ENCODE results near the gene RETREG3. TPM values are rescaled to one million over a fixed set of nuclear protein-coding genes. Genes with fewer than 3 reads are reported as not detected.

RETREG3 gene
- total and polyA plus RNA-seq, 2 of the 13 experiments (the other 11 are each of a cell fraction or from before 2014, with no cell fraction given): 47.0 to 55.8 TPM

- TF ChIP-seq, protein P1, sequence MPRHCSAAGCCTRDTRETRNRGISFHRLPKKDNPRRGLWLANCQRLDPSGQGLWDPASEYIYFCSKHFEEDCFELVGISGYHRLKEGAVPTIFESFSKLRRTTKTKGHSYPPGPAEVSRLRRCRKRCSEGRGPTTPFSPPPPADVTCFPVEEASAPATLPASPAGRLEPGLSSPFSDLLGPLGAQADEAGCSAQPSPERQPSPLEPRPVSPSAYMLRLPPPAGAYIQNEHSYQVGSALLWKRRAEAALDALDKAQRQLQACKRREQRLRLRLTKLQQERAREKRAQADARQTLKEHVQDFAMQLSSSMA (CRISPR knock-in tag; IDR thresholded peaks at IDR 0.05): no peak; the same call in 1 of the 2 replicates
- TF ChIP-seq ZNF30 (CRISPR knock-in tag; IDR thresholded peaks at IDR 0.05) (no peak), CC2D1A (CRISPR knock-in tag; IDR thresholded peaks at IDR 0.05) (no peak), ZFP1 (CRISPR knock-in tag; IDR thresholded peaks at IDR 0.05) (no peak), NFE2 (CRISPR knock-in tag; IDR thresholded peaks at IDR 0.05) (no peak), MEIS2 (CRISPR knock-in tag; IDR thresholded peaks at IDR 0.05) (peak; percentile 87), SCMH1 (CRISPR knock-in tag; IDR thresholded peaks at IDR 0.05; ENCODE audit: borderline replicate concordance) (no peak), GABPB1 (CRISPR knock-in tag; IDR thresholded peaks at IDR 0.05) (peak; percentile 61; the same call in 1 of the 2 replicates), ZNF468 (CRISPR knock-in tag; IDR thresholded peaks at IDR 0.05) (0 out of 2 replicates have a peak, but pooled peaks have one; percentile 10), ELF4 (CRISPR knock-in tag; IDR thresholded peaks at IDR 0.05; ENCODE audit: borderline replicate concordance) (no peak; the same call in 1 of the 2 replicates), MLLT10 (CRISPR knock-in tag; IDR thresholded peaks at IDR 0.05) (no peak), NFIC (IDR thresholded peaks at IDR 0.05; ENCODE audit: low read length) (no peak), FOXJ3 (CRISPR knock-in tag; IDR thresholded peaks at IDR 0.05; ENCODE audit: borderline replicate concordance) (0 out of 2 replicates have a peak, but pooled peaks have one; percentile 53), SP5 (CRISPR knock-in tag; IDR thresholded peaks at IDR 0.05; ENCODE audit: borderline replicate concordance, low read depth) (no peak), GATA4 (IDR thresholded peaks at IDR 0.05; ENCODE audit: borderline replicate concordance, low read depth) (no peak), ZNF562 (CRISPR knock-in tag; IDR thresholded peaks at IDR 0.05; ENCODE audit: borderline replicate concordance) (no peak)
- TF ChIP-seq, protein P2, sequence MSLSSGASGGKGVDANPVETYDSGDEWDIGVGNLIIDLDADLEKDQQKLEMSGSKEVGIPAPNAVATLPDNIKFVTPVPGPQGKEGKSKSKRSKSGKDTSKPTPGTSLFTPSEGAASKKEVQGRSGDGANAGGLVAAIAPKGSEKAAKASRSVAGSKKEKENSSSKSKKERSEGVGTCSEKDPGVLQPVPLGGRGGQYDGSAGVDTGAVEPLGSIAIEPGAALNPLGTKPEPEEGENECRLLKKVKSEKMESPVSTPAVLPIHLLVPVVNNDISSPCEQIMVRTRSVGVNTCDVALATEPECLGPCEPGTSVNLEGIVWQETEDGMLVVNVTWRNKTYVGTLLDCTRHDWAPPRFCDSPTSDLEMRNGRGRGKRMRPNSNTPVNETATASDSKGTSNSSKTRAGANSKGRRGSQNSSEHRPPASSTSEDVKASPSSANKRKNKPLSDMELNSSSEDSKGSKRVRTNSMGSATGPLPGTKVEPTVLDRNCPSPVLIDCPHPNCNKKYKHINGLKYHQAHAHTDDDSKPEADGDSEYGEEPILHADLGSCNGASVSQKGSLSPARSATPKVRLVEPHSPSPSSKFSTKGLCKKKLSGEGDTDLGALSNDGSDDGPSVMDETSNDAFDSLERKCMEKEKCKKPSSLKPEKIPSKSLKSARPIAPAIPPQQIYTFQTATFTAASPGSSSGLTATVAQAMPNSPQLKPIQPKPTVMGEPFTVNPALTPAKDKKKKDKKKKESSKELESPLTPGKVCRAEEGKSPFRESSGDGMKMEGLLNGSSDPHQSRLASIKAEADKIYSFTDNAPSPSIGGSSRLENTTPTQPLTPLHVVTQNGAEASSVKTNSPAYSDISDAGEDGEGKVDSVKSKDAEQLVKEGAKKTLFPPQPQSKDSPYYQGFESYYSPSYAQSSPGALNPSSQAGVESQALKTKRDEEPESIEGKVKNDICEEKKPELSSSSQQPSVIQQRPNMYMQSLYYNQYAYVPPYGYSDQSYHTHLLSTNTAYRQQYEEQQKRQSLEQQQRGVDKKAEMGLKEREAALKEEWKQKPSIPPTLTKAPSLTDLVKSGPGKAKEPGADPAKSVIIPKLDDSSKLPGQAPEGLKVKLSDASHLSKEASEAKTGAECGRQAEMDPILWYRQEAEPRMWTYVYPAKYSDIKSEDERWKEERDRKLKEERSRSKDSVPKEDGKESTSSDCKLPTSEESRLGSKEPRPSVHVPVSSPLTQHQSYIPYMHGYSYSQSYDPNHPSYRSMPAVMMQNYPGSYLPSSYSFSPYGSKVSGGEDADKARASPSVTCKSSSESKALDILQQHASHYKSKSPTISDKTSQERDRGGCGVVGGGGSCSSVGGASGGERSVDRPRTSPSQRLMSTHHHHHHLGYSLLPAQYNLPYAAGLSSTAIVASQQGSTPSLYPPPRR (CRISPR knock-in tag; IDR thresholded peaks at IDR 0.05; ENCODE audit: borderline replicate concordance): no peak
- TF ChIP-seq, protein P3, sequence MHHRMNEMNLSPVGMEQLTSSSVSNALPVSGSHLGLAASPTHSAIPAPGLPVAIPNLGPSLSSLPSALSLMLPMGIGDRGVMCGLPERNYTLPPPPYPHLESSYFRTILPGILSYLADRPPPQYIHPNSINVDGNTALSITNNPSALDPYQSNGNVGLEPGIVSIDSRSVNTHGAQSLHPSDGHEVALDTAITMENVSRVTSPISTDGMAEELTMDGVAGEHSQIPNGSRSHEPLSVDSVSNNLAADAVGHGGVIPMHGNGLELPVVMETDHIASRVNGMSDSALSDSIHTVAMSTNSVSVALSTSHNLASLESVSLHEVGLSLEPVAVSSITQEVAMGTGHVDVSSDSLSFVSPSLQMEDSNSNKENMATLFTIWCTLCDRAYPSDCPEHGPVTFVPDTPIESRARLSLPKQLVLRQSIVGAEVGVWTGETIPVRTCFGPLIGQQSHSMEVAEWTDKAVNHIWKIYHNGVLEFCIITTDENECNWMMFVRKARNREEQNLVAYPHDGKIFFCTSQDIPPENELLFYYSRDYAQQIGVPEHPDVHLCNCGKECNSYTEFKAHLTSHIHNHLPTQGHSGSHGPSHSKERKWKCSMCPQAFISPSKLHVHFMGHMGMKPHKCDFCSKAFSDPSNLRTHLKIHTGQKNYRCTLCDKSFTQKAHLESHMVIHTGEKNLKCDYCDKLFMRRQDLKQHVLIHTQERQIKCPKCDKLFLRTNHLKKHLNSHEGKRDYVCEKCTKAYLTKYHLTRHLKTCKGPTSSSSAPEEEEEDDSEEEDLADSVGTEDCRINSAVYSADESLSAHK (CRISPR knock-in tag; IDR thresholded peaks at IDR 0.05; ENCODE audit: borderline replicate concordance): no peak
- TF ChIP-seq, protein P4, sequence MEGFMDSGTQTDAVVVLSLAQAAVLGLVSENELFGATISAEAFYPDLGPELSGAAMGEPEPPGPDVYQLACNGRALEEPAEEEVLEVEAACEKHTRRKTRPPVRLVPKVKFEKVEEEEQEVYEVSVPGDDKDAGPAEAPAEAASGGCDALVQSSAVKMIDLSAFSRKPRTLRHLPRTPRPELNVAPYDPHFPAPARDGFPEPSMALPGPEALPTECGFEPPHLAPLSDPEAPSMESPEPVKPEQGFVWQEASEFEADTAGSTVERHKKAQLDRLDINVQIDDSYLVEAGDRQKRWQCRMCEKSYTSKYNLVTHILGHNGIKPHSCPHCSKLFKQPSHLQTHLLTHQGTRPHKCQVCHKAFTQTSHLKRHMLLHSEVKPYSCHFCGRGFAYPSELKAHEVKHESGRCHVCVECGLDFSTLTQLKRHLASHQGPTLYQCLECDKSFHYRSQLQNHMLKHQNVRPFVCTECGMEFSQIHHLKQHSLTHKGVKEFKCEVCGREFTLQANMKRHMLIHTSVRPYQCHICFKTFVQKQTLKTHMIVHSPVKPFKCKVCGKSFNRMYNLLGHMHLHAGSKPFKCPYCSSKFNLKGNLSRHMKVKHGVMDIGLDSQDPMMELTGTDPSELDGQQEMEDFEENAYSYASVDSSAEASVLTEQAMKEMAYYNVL (CRISPR knock-in tag; IDR thresholded peaks at IDR 0.05; ENCODE audit: borderline replicate concordance): no peak
Measured at GRCh38 chr17:42531455-42532354, 77.5 kb downstream of the RETREG3 start (continued).

All from HepG2 (cell line).